ENCODE results near the gene KCTD12.

DNA sequence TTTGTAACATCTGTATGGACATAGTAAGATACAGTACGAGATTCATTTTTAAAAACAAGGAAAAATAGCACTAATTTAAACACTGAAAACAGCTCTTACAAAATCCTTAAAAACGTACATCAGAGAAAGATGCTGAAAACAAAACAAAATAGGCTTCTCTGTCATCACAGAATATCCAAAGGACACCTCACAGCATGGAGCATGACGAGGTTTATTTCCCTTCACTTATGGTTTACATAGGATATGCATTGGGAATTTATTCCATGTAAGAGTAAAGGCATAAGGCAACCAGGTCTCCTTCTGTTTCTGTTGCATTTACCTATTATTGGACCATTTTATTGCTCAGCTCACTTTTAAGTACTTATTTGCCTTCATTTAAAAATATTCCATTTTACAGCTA is 3.0 kb downstream of the KCTD12 start:
- TF ChIP-seq POLR2AphosphoS5 (IDR thresholded peaks at IDR 0.05; ENCODE audit: low read depth, low read length) = no peak
- TF ChIP-seq POLR2A (IDR thresholded peaks at IDR 0.05; ENCODE audit: low read depth, low read length) = no peak
- TF ChIP-seq TAF1 (IDR thresholded peaks at IDR 0.05; ENCODE audit: low read depth, low read length) = no peak
- no peak for TF ChIP-seq POU2F2 (IDR thresholded peaks at IDR 0.05; ENCODE audit: low read depth, low read length)
- no peak for TF ChIP-seq PAX5 (IDR thresholded peaks at IDR 0.05; ENCODE audit: insufficient read depth, low read length, severe bottlenecking)
